Neural progenitor cell (in vitro differentiated cells): ENCODE data around the gene SMYD3.

Experiments used
- CTCF ChIP-seq: fragments of 200-600 bp; sonication (generic); IDR thresholded peaks from 2 replicates; pipeline ENCODE4 v1.5.1; 2017; ENCODE audit warnings: antibody characterized with exemption, mild to moderate bottlenecking
- EZH2 ChIP-seq: fragments of 200-600 bp; sonication (generic); IDR thresholded peaks from 2 replicates; pipeline ENCODE4 v1.6.1; 2017; ENCODE audit warnings: antibody characterized with exemption, mild to moderate bottlenecking, moderate library complexity
- EZH2phosphoT487 ChIP-seq: fragments of 200-600 bp; sonication (generic); IDR thresholded peaks from 2 replicates; pipeline ENCODE4 v1.6.1; 2017; ENCODE audit warnings: antibody characterized with exemption

- no peak for TF ChIP-seq CTCF
- no peak for TF ChIP-seq EZH2
- TF ChIP-seq EZH2phosphoT487: no peak
Observed at GRCh38 chr1:245760301-245760700, 746.8 kb downstream of the SMYD3 start.
